Panc1 (cell line): ENCODE measurements around the gene FGF14. TPM values are rescaled to one million over a fixed set of nuclear protein-coding genes. Genes with fewer than 3 reads are reported as not detected.

Experiments
- ATAC-seq: fragments of 200-7000 bp; cut with Tn5 transposase; 2 replicates; pipeline ENCODE4 v1.9.1; 2020; ENCODE audit warnings: mild to moderate bottlenecking, moderate library complexity
- BruUV-seq: library from RNA; stranded (reverse); fragments of 400-500 nt; replicated peaks from 2 replicates; lab custom pipeline; 2021; lab: Mats Ljungman, UMichigan
- CTCF ChIA-PET: fragments of 300-600 bp; sonication (Branson Sonifier 250); formaldehyde crosslinking; loops from one replicate; lab custom pipeline; 2022; ENCODE audit warnings: antibody characterized with exemption; lab: Charles Lee
- POLR2A ChIA-PET: fragments of 300-600 bp; sonication (Branson Sonifier 250); formaldehyde crosslinking; loops from one replicate; lab custom pipeline; 2022; ENCODE audit warnings: antibody characterized with exemption; lab: Charles Lee
- DNase-seq: peaks from one replicate; pipeline ENCODE4 v3.0.0-alpha.2; 2010; ENCODE audit warnings: low read depth, low spot score
- H3K27ac ChIP-seq: 2 replicates; pipeline ENCODE4 v1.5.1; 2011; ENCODE audit warnings: mild to moderate bottlenecking, low read length, inconsistent platforms
- H3K27me3 ChIP-seq: fragments of 200-500 bp; sonication (Bioruptor generic); 2 replicates; pipeline ENCODE4 v1.6.0; 2014; ENCODE audit warnings: low read length, inconsistent platforms; ENCODE audit not compliant: control insufficient read depth, insufficient read depth
- H3K36me3 ChIP-seq: fragments of 200-500 bp; sonication (Bioruptor generic); 2 replicates; pipeline ENCODE4 v1.5.1; 2014; ENCODE audit warnings: inconsistent platforms, mild to moderate bottlenecking, low read length, moderate library complexity; ENCODE audit not compliant: control insufficient read depth, insufficient read depth
- H3K4me1 ChIP-seq: 2 replicates; pipeline ENCODE4 v1.5.1; 2011; ENCODE audit warnings: inconsistent platforms, mild to moderate bottlenecking, low read length, moderate library complexity; ENCODE audit not compliant: control insufficient read depth, insufficient read depth
- H3K4me3 ChIP-seq, 2 experiments: 2 replicates each; pipeline ENCODE4 v1.5.1; 2011 to 2012; ENCODE audit warnings: low read depth in 2 of 2, low read length in 2 of 2, mild to moderate bottlenecking in 2 of 2, inconsistent platforms in 1 of 2, moderate library complexity in 1 of 2
- H3K9me3 ChIP-seq: fragments of 200-500 bp; sonication (Bioruptor generic); 2 replicates; pipeline ENCODE4 v1.5.1; 2014; ENCODE audit warnings: low read depth, mild to moderate bottlenecking, inconsistent platforms, low read length, moderate library complexity; ENCODE audit not compliant: control insufficient read depth, insufficient read depth
- CTCF ChIP-seq: fragments of 450-650 bp; IDR thresholded peaks from 2 replicates; pipeline ENCODE4 v1.5.1; 2017; ENCODE audit warnings: mild to moderate bottlenecking
- POLR2AphosphoS5 ChIP-seq: IDR thresholded peaks from 2 replicates; pipeline ENCODE4 v1.6.1; 2012; ENCODE audit warnings: mild to moderate bottlenecking, low read depth, low read length, moderate library complexity
- REST ChIP-seq, 2 experiments: IDR thresholded peaks; 2 replicates each; pipeline ENCODE4 v1.6.1; 2011 to 2012; ENCODE audit warnings: low read depth in 2 of 2, control low read depth in 1 of 2, low read length in 1 of 2, mild to moderate bottlenecking in 1 of 2, moderate library complexity in 1 of 2; ENCODE audit not compliant: insufficient read depth in 1 of 2
- SIN3A ChIP-seq: IDR thresholded peaks from 2 replicates; pipeline ENCODE4 v1.6.1; 2012; ENCODE audit warnings: low read depth, mild to moderate bottlenecking, low read length, moderate library complexity, borderline replicate concordance; ENCODE audit not compliant: insufficient read depth
- TCF7L2 ChIP-seq: IDR thresholded peaks from 2 replicates; pipeline ENCODE4 v1.6.1; 2011; ENCODE audit warnings: mild to moderate bottlenecking, low read depth, low read length, inconsistent platforms
- in situ Hi-C: cut with HindIII; loops from 2 replicates; pipeline ENCODE4 v1.10.0; 2016; ENCODE audit warnings: low sequenced_read_pairs, low pct_unique_long_range_greater_than_20kb
- intact Hi-C: fragments of 100-400 bp; cut with micrococcal nuclease; formaldehyde crosslinking; loops from one replicate; pipeline ENCODE4 v1.10.0; 2022; ENCODE audit not compliant: unreplicated experiment
- total RNA-seq: library from RNA; stranded (reverse); gene quantifications from one replicate; pipeline ENCODE4 v1.2.1, GENCODE V29; 2021; ENCODE audit not compliant: unreplicated experiment

FGF14 gene
- total RNA-seq, 1 experiment from 2014 or later: 0.03 TPM

- in situ Hi-C loops (no loop called here), intact Hi-C loops (no loop called here)
- Histone ChIP-seq H3K36me3 (no peaks in the 10 kb centered on the region), H3K27me3 (no peaks in the 10 kb centered on the region), H3K27ac (no peak overlapping the region), H3K4me3 (no peak overlapping the region), H3K4me1 (no peaks in the 10 kb centered on the region), H3K9me3 (no peaks in the 10 kb centered on the region)
- ChIA-PET CTCF (no interaction called here), POLR2A (no interaction called here)
- TF ChIP-seq SIN3A (no peak), POLR2AphosphoS5 (no peak), TCF7L2 (no peak), REST (IDR thresholded peaks at IDR 0.05; ENCODE audit: insufficient read depth in 1 of 2, low read depth in 2 of 2, low read length in 1 of 2) (no peak), CTCF (no peak)
- DNase-seq (no peak), ATAC-seq (no peak)
- no TSS peak for BruUV-seq
Measured at GRCh38 chr13:102018716-102019115, 383.1 kb downstream of the FGF14 start.

- DNase-seq: no peak
- ChIA-PET POLR2A (no interaction called here), CTCF (no interaction called here)
- ATAC-seq: no peak
- Histone ChIP-seq H3K4me3 (no peak overlapping the region), H3K36me3 (no peaks in the 10 kb centered on the region), H3K9me3 (no peaks in the 10 kb centered on the region), H3K27ac (no peak overlapping the region), H3K27me3 (no peaks in the 10 kb centered on the region), H3K4me1 (no peaks in the 10 kb centered on the region)
- in situ Hi-C loops (no loop called here), intact Hi-C loops (no loop called here)
- TF ChIP-seq POLR2AphosphoS5 (no peak), TCF7L2 (no peak), REST (IDR thresholded peaks at IDR 0.05; ENCODE audit: insufficient read depth in 1 of 2, low read depth in 2 of 2, low read length in 1 of 2) (no peak), CTCF (no peak), SIN3A (no peak)
- BruUV-seq: no TSS peak
Measured at GRCh38 chr13:102017248-102017647, 384.6 kb downstream of the FGF14 start.
